Thyroid gland (tissue), 4 donors: ENCODE results near the gene TYRO3.

Experiments used
- POLR2A ChIP-seq, 2 donors: fragments of 450-650 bp; IDR thresholded peaks; one replicate each; pipeline ENCODE4 v1.6.1; 2017; ENCODE audit warnings: antibody characterized with exemption in 2 of 2, mild to moderate bottlenecking in 2 of 2, moderate library complexity in 1 of 2
- TF ChIP-seq, protein P1 (sequence below), 6 experiments: fragments of 200-600 bp in 3 of 6; fragments of 450-650 bp in 3 of 6; sonication (generic) in 3 of 6; IDR thresholded peaks; one replicate each; pipeline ENCODE4 v1.5.1; 2016 to 2019; ENCODE audit warnings: antibody characterized with exemption in 6 of 6, mild to moderate bottlenecking in 2 of 6, inconsistent platforms in 1 of 6, moderate library complexity in 1 of 6

DNA sequence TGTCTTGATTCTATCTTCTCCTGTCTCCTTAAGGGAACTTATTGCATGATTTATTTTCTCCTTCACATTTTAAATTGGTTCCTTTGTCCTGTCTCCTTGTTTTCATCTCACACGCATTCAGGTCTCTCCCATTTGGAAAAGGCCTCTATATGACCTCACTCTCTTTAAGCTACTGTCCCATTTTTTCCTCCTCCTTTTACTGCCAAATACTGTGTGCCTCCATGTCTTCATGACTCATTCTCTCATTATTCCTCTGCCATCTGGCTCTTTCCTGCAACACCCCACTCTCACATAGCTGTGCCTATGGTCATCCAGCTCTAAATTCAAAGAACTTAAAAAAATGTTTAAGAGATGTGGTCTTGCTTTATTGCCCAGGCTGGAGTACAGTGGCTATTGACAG is 48.0 kb downstream of the TYRO3 start:
- TF ChIP-seq, protein P1, sequence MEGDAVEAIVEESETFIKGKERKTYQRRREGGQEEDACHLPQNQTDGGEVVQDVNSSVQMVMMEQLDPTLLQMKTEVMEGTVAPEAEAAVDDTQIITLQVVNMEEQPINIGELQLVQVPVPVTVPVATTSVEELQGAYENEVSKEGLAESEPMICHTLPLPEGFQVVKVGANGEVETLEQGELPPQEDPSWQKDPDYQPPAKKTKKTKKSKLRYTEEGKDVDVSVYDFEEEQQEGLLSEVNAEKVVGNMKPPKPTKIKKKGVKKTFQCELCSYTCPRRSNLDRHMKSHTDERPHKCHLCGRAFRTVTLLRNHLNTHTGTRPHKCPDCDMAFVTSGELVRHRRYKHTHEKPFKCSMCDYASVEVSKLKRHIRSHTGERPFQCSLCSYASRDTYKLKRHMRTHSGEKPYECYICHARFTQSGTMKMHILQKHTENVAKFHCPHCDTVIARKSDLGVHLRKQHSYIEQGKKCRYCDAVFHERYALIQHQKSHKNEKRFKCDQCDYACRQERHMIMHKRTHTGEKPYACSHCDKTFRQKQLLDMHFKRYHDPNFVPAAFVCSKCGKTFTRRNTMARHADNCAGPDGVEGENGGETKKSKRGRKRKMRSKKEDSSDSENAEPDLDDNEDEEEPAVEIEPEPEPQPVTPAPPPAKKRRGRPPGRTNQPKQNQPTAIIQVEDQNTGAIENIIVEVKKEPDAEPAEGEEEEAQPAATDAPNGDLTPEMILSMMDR (IDR thresholded peaks at IDR 0.05): no peak
- no peak for TF ChIP-seq POLR2A (IDR thresholded peaks at IDR 0.05)
